HG03558 (cell line): ENCODE results near the gene ECT2.
"Not testable (repeated sequence)": the region's sequence is repeated elsewhere in the genome, so short reads cannot be mapped to it uniquely, and the experiment has no call there.

Experiments used
- ATAC-seq: cut with Tn5 transposase; IDR thresholded peaks from one replicate; pipeline ENCODE4 v1.9.1; 2021; ENCODE audit warnings: moderate number of reproducible peaks; ENCODE audit not compliant: unreplicated experiment; ENCODE audit errors: extremely low read depth

Gene ECT2

DNA sequence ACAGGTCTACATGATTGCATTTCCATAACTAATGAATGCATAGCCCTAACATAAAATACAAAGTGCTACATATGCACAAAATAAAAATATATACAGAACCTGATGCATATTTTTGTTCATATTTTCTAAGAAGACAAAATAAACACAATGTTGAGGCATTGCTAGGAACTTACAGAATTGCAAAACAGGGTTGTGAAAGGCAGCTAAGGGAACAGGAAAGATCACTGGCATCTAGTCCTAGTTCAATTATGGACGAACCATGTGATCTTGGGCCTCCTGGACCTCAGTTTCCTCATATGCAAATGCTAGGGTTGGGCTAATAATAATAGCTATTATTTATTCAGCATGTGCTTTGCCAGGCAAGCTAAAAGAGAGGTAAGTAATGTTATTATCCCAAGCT, 24.1 kb upstream of the ECT2 start:
- no peak for ATAC-seq

GRCh38 chr3:172735014-172735413, 15.5 kb upstream of the ECT2 start:
- ATAC-seq: no peak

DNA sequence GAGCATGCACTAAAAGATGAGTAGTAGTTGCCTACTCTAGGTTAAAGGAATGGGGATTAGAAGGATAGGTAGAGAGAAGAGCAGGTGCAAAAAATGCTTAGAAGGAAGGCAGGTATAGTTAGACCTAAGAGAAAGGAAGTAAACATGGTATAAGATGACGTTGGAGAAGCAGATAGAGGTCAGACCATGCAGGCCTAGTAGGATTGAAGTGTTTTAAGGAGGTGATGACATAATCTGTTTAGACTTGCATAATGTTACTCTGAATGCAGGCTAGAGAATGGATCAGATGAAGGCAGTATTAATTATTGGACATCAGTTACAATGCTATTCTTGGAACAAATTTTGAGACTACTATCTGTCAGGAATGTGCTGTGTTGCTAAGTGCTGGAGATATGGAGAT, 11.1 kb upstream of the ECT2 start:
- no peak for ATAC-seq

DNA sequence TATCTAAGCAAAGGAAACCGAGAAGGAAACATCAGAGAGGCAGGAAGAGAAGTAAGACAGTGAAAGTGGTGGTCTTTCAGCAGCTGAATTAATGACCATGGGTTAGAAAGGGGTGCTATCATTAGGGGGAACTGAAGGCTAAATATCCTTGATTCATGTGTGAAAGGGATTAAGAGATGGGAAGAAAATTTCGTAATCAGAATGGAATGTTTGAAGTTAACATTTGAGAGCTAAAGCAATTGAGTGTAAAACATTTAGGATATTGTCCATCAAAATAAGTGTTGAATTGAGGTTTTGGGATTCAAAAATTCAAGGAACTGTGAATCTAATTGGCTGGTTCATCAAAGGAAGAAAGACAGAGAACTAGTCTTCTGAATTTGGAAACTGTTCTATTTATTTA, 4.1 kb upstream of the ECT2 start:
- no peak for ATAC-seq

DNA sequence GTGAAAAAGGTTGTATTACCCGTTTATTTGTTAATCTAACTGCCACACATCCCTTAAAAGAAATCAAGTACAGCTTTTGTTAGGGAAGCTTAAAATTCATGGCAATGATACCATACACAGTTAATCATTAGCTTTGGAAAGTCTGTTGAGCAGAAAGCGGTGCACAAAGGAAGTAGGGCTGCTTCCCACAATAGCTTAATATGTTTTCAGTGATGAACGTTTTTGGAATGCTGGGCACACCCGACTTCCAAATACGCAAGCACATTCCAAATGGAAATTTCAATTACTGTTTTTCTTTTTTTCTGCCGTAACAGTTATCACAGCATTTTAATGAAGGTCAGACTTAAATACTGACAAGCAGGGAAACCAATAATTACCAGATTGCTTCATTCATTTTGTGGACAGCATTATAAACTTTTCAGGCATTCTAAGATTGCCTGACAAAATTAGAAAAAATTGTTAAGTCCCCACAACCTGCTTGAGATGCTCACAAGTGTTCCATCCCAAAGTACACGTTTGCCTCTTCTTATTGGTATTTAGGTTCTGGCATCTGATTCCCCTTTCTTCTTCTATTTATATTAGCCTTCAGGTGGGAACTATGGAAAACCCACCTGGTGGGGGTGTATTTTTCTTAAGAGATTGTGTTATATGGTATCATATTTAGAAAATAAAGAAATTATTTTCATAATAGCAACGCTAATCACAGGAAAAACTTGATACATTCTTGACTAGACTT, 1.1 kb upstream of the ECT2 start:
- no peak for ATAC-seq

GRCh38 chr3:172750069-172750367, 508 bp upstream of the ECT2 start:
- ATAC-seq: no peak

DNA sequence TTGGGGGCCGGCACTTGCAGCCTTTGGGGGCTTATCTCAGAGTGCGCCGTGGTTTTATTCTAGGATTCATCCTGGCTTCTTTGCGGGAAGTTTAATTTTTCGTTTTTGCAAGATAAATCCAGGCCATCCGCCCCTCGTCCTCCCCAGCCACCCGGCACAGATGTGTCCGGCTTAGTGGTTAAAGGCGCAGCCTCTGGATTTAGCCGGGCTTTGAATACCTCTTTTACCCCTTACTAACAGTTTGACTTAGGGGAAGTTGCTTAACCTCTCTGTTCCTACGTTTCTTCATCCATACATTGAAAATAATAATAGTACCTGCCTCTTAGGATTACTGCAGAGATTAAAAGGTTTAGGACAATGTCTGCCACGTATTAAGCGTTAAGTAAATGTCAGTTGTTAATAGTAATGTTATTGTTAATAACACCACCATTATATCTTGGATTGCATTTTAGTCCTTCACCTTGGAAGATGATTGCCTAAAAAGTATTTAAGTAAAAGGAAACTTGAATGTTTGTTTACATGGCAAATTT, 714 bp downstream of the ECT2 start:
- no peak for ATAC-seq

GRCh38 chr3:172752651-172753050, 2.1 kb downstream of the ECT2 start:
- ATAC-seq: no peak

GRCh38 chr3:172753125-172753524, 2.6 kb downstream of the ECT2 start:
- ATAC-seq: no peak

DNA sequence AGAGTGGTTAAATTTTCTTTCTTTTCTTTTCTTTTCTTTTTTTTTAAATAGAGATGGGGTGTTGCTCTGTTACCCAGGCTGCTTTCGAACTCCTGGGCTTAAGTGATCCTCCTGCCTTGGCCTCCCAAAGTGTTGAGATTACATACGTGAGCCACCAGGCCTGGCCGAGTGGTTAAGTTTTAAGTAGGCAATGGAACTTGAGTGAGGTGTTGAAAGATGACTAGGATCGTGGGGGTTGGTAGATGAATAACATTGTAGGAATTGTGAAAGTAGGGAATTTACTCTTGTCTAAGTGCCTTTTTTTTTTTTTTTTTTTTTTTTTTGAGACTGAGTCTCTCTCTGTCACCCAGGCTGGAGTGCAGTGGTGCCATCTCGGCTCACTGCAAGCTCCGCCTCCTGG, 9.9 kb downstream of the ECT2 start:
- ATAC-seq: not testable (repeated sequence)

DNA sequence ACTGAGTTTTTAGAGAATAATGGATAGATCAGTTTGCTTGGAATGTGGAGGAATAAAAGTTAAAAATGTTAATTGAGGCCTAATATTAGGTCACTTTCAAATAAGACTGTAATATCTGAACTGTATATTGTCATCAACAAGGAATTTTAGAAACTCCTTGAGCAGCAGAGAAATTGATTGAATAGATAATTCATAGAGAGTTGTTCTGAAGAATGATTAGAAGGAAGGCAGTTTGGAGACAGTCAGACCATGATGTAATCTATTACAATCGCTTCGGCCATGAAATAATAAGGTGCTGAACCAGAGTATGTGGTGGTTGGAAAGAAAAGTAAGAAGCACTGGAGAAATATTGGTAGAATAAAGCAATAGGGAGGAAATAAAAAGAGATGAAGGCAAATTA, 15.7 kb downstream of the ECT2 start:
- ATAC-seq: no peak

GRCh38 chr3:172766718-172767405, 16.3 kb downstream of the ECT2 start:
- no peak for ATAC-seq

DNA sequence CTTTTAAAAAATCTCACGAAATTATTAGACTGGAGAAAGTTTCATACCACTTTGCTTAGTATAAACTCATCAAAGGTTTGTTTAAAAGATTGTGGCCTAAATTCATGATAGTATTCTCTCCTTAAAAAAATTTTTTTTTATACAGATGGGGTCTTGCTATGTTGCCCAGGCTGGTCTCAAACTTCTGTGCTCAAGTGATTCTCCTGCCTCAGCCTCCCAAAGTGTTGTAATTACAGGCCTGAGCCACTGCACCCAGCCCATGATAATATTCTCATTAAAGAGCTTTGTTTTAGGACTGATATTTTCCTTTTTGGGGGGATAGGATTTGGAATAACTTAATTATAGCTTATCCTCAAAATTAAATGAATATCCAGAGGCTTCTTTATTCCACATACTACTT, 19.9 kb downstream of the ECT2 start:
- ATAC-seq: no peak

DNA sequence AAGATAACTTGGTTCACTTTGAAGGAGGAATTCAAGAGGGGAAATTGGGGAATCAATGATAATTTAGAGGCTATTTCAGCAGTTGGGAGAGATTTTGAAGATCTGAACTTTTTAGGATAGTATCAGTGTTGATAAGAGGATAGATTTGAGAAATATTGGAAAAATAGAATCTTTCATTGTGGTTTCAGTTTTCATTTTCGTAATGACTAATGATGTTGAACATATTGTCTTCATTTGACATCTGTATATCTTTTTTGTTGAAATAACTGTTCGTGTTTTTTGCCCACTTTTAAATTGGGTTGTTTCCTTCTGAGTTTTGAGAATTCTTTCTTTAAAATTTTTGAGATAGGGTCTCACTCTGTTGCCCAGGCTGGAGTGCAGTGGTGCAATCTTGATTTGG, 21.1 kb downstream of the ECT2 start:
- no peak for ATAC-seq

DNA sequence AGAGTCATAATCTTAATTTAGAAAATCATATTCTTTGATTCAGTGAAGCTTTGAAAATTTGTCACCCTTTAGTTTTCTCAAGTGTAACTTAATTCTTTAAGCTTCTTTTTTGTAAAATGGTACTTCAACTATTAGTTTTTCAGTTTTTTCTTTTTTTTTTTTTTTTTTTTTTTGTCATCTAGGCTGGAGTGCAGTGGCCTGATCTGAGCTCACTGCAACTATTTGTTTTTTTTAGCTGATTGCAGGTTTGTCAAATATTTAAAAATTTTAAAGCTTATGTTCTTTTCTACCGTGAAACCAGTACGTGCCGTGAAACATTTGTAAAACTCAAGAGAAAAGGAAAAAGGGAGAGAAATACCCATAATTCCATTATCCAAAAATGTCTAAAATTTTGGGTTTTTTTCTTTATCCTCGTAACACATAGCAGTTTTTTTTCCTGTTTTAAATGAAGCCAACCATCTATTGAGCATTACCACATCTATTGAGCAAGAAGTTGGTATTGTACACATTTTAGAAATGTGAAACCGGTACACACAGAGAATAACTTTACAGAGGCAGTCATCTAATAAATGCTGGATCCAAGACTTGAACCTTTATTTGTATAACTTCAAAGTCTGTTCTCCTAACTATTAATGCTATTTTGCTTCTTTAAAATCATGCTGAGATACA, 25.7 kb downstream of the ECT2 start:
- no peak for ATAC-seq

GRCh38 chr3:172777901-172778300, 27.4 kb downstream of the ECT2 start:
- no peak for ATAC-seq

- ATAC-seq: no peak
Observed at GRCh38 chr3:172782235-172782634, 31.7 kb downstream of the ECT2 start.

DNA sequence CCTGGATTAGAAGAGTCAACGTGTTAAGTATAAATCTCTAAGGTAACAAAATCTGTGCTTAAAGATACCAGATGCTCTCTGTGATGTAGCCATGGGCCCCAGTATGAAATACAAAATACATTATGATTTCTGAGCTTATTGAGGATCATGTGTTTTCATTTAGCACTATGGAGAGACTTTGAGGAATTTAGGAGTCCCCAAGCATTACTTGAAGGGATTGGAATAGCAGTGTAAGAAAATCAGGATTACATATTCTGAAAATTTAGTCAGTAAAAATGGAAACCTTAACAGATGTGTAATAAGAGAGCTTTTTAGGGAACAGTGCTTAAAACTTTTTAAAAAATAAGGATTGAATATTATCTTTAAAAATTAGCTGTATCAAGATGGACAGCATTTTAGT, 35.5 kb downstream of the ECT2 start:
- no peak for ATAC-seq

DNA sequence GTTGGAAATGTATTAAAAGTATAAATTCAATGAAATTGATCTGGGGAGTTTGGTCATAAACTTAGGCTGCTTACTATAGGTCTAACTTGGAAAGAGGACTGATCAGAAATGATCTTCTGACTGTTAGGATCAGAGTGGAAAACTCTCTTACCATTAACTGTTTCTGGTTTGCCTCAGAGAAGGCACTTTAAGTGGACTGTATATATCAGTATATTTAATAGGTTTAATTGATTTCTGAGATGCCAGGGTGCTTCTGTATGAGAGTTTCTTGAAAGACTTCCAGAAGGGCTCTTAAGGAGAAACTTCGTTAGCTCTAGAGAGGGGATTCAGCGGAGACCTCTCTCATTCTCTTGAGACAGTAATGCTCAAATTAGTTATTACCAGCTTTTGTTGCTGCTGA, 36.5 kb downstream of the ECT2 start:
- ATAC-seq: no peak

DNA sequence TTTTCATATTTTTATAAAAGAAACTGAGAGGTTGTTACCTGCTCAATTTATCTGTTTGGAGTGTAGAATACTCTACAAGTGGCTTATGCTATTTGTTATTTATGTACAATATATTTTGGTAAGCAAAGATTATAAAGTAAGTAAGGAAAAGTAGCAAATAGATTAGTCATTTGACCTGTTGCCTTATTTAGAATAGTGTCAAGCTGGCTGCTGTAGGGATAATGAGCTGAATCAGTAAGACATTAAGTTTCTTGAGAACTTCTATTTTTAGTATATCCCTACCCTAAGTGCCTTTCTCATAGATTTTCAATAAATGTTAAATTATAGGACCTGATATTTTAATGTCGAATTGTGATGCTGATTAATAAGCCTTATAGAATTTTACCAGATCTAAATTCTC, 37.2 kb downstream of the ECT2 start:
- no peak for ATAC-seq

DNA sequence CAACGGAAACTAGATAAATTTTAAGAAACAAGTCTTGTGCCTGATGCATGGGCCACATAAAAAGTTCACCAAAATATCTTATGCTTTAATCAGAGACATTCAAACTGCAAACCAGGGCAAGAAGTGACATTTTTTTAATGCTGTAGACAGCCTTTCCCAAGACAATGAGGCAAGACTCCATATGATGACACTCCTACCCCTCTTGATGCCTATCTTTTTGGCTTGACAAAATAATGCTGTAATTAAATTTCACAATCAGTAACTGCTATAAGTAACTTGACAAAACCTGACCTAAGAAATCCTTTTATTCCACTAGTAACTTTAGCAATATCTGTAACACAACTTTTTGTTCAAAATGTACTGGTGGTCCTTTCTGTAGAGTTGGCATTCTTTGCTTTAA, 48.7 kb downstream of the ECT2 start:
- ATAC-seq: no peak

DNA sequence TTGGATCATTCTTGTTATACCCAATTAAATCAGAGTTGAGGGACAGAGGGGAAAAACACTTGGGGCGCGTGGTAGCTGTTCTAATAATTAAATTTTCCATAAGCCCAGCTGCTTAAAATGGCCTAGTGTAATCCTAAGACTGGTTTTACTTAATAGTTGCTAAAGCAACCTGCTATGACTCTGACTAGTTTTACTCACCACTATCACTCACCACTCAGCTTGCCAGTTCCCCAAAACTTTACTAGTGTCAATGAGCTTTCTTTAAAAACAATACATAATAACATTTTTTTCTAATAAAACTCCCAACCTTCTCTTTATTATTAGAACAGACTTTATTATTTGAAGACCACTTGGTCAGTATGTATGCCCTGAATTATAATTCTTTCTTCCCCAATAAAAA, 49.6 kb downstream of the ECT2 start:
- no peak for ATAC-seq
